GM12801 (cell line): ENCODE data around the gene SLC4A11.

Experiments
- CTCF ChIP-seq: IDR thresholded peaks from one replicate; pipeline ENCODE4 v1.5.1; 2011; ENCODE audit warnings: control low read depth; ENCODE audit not compliant: insufficient read length; ENCODE audit errors: extremely low read depth

The SLC4A11 gene

DNA sequence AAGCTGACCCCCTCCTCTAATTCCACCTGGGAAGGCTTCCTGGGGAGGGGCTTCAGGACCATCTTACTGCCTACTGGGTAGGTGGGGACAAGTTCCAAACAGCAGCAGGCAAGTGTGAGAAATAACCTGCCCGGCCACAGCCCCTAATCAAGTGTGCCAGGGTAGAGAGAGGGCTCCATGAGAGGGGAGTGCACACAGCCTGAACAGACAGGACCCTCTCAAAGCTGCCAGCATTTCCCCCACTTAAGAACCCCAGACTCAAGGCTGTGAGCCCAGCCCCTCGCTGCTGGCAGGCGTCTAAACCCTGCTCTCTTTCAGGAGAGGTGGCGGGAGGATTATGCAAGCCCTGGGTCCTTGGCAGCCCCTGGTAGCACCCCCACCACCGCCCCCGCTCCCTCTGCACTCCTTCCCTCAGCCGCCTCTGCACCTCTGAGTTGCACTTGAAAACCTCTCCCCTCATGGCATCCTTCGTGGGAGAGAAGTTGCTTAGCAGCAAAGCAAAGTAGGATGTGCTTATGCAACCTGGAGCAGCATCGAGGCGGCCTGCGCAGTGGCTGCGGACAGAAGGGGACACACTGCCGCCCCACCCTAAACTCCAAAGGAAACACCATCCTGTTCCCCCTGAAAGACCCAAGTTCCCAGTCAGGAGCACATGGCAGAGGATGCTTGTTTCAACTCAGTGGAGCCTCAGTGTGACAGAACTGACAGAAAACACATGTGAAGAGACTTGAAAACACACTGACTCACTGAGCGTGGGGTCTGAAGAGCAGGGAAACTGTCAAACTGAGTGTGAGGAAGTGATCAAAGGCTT, 45.0 kb downstream of the SLC4A11 start:
- no peak for TF ChIP-seq CTCF

GRCh38 chr20:3192226-3193015, 46.6 kb downstream of the SLC4A11 start:
- TF ChIP-seq CTCF, result no peak

DNA sequence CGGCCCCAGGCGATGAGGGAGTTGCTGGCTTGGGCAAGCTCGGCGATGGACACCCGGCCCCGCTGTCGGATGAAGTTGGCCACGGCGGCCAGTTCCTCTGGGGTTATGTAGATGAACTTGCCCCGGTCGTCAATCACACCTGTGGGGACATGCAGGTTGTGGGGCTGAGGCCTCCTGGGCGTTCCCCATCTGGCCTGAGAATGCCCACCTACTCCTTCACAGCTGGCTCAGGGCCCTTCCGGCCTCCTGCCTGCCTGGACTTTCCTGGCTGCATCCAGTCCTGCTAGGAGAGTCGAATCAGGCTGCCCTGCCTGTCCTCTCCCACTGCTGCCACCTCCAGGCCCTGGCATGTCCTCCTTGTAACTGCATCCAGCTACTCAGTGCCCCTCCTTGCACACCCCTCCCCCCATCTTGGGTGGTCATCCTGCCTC, 48.3 kb downstream of the SLC4A11 start:
- no peak for TF ChIP-seq CTCF

DNA sequence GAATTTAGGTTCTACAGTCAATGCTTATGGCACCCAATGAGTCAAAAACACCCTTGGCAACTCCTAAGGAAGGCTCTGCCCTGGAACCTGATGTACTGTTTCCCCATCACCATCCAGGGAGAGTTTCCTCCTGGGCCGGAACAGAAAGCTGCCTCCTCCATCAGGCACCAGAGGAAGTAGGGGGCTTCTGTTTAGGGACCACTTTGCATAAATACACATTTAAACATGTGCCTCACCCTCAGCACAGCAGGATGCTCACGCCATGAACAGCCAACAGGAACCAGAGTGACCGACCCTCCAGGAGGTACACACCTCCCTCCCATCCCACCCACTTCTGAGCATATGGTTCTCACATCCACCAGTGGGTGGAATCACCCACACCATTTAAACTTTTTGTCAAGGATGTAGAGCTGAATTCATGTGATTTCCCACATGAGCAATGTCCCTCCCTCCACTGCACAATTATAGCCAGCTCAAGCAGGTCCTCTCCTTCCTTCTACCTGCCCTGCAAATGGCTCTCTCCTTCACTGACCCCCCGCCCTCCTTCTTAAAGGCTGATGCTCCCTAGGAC, 49.3 kb downstream of the SLC4A11 start:
- TF ChIP-seq CTCF, result no peak

- TF ChIP-seq CTCF, result no peak
These were observed 50.1 kb downstream of the SLC4A11 start for GRCh38 chr20:3188823-3189413.

- TF ChIP-seq CTCF, result no peak
These were observed 54.9 kb downstream of the SLC4A11 start for GRCh38 chr20:3183896-3184612.
